NCI-H146 treated with DMSO at 0.1 percent for 48 hours (cell line): Measurements from ENCODE around the gene OR6A2.
A peak's percentile ranks its signal among the peaks of the same experiment; 100 is the strongest.
"Not testable (repeated sequence)": the region's sequence is repeated elsewhere in the genome, so short reads cannot be mapped to it uniquely, and the experiment has no call there.

ENCODE experiments used
- DNase-seq: peaks from one replicate; lab custom pipeline; 2025; ENCODE audit not compliant: unreplicated experiment; lab: John Stamatoyannopoulos, UW

Gene OR6A2

DNA sequence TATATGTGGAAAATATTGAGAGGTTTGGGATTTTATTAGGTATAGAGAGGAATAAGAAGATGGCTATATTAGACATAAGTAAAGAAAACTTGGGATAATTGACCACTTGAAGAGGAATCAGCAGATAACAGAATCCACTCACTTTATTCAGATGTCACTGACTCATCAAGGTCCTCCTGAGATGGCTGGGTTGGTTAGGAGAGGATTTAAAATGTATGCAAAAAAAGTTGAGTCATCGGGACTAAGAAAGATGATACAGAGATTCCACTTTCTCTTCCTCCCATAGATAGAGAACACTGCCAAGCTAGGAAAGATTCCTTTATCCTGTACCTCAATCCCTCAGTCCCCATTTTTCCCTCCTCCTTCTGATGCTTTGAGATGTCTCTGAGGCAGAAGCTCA lies at the start of gene OR6A2:
TSS of gene OR6A2 (minus strand) at position 288 of the 400 bp plus-strand sequence. CDS start 3,981 bp downstream, outside the sequence.
- DNase-seq, result no peak

DNA sequence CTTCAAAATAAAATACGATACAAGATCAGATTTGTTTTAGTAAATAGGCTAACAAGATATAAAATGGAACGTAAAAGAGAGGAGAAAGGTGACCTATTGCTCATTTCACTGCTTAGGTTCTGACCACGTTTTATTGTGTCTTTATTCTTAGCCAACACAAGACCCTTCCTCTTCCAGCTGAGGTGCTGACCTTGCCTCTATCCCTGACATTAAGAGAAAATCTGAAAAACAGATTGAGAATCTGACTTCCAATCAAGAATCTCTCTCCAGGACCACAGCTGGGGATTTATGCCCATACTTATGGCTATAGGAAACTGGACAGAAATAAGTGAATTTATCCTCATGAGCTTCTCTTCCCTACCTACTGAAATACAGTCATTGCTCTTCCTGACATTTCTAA lies 45.9 kb upstream of the OR6A2 start, which contains the start of gene OR10A5:
TSS of gene OR10A5 (plus strand) at position 301 of the 400 bp plus-strand sequence. CDS start at position 301, 0 bp downstream.
- no peak for DNase-seq

DNA sequence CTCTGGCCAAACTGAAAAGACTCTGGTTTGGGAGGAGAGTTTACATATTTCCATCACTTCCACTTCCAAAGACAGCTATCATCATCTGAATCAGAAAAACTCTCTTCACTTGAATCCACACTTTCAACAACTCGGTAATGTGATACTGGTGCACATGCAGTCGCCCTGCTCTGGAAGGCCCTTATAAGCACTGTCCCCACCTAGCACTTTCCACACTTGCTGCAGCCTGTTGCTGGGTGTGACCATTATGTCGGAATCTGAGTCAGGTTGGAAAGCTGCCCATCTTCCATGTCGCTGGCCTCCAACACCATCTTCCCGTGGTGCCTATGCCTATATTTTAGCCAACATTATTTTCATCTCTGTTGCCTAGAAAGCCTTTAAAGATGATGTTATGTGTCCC lies 44.9 kb upstream of the OR6A2 start:
- no peak for DNase-seq

DNA sequence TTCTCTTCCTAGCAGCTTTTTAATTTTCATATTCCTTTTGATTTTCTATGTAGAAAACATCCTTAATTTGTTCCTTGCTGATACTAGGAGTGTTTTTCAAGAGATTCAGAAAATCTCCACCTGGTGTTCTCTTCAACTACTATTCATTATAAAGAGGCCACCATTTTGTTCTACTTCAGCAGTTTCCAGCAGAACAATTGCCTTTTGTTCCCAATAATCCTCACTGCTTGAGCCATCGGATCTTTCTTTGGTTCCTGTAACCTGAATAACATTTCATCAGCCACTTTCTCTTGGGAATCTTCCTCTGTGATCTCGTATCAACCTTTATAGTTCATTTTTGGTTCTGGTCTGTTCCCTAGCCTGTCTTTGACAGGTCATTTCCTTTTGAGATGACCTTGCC lies 44.2 kb upstream of the OR6A2 start:
- DNase-seq, result no peak

DNA sequence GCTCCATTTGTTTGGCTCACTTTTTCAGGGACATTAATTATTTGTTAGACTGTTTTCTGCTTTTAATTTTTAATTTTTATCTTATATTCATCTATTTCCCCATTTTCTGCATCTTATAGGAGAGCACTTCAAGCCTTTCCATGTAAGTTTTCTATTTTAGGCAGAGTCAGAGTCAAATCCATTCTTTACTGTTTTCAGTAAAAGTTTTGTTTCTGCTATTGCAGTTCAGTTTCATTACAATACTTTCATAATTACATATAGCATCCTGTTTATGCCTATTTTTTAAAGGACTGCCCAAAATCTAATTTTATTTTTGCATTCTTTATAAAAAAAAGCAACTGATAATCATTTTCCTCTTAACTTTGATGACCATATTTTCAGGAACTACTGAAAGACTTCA lies 42.2 kb upstream of the OR6A2 start:
- no peak for DNase-seq

DNA sequence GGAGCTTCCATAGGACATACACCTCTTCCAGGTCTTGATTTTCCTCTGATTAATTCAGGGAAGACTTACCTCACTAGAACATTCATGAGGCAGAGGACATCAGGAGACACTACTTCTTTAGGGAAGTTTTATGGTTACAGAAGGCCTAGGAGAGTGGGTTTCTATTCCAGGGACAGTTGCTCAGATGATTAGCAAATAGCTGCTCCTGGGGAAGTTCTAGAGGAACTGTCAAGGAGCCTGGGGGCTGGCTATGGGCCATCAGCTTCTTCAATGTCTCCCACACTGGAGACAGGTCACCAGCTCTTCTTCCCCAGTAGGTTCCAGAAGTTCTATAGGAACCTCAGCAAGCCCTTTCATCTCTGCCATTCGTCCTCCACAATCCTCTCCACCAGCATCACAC lies 34.5 kb upstream of the OR6A2 start:
- no peak for DNase-seq

DNA sequence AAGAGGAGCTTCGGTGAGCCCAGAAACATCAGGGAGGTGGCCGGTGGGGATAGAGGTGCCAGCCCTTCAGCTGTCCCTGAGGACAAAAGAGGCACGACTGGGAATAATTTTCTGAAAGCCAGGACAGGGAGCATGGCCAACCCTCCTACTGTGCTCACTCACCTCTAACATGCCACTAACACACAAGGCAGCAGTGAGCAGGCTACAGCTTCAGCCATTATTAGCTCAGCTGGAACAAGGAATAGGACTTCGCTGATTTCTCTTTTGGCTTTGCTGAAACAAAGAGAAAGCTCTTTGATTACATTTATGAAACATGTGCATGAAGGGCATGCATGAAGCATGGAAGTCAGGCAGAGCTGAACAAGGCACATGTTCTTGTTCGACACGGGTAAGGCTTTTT lies 33.9 kb upstream of the OR6A2 start:
- peak; percentile 11 for DNase-seq

DNA sequence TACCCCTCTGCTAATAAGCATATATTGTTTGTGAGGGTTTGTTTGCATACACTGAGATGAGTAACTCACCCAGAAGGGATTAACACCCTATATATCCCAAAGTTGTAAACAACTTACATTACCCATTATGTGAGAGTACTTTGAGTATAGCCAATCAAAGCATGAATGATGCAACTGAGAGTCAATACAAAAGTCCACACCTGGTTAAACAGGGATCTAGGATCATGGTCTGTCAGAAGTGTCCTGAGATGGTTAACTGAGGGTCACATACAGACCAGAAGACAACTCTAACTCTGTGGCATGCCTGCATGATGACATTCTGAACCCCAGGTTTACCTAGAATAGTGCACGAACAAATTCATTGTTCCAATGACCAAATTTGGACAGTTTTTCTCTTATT lies 28.6 kb upstream of the OR6A2 start:
- DNase-seq, result no peak

DNA sequence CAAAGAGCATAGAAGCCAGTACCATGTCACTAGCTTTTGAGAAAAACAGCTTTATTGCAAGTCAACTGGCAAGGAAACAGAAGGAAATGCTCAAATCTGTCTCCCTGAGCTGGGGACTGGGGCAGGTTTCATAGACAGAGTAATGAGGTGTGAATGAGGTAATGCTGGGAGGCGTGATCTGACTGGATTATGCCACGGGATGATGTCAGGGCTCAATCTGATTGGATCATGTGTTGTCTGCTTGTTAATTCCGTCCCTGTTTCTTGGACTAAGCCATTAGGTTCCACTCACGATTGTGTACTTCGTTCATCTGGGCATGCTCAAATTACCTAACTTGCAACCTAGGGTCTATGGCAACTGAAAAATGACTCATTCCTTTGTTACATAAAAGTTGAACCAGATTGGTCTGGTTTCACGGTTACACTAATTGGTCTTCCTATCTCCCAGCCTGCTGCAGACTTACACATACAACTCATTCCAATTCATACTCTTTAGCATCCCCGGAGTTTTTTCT lies 25.8 kb upstream of the OR6A2 start:
- peak; percentile 26 for DNase-seq

DNA sequence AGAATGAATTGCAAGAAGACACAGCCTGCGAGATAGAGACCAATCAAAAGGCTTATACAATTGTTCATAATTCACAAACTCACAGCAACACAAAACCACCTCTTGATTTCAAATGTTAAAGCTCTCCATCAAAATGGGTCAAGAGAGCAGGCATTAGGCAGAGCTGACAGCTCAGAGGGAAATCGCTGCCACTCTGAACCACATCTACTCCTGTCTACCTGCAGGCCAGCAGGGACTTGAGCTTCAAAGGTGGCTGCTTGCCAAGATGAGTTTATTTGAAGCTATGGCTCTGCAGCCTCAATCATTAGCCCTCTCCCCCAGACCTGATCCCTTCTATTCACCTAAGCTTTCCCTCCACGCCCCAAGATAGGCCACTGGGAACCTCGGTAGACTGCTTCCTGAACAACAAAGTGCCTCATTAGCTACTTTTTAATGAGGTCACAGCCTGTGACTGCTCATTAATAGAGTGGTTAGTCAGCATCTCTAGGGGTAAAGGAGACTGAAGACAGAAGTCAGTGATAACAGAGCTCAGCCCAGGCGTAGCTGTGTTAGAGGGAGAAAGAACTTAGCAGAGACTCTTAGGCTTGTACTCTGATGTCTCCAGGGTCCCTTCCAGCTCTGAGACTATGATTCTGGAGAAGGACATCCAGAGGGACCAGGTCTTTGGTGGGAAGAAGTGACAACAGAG lies 24.8 kb upstream of the OR6A2 start:
- DNase-seq, result no peak

DNA sequence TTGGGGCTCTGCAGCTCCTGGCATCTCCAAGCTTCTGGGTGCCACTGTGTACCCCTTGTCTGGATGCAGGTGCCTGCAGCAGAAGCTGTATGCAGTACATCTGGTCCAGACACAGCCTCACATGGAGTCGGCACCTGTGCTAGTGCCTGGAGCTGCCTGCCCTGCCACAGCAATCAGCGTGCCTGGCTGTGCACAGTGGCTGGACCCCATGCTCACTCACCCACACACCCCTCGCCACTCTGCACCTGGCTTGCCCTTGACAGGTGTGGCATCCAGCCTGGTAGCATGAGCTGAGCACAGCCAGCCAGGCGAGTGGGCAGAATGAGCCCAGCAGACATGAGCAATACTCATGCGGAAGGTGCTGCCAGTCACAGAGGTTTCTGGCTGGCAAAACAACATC lies 19.5 kb upstream of the OR6A2 start:
- no peak for DNase-seq

DNA sequence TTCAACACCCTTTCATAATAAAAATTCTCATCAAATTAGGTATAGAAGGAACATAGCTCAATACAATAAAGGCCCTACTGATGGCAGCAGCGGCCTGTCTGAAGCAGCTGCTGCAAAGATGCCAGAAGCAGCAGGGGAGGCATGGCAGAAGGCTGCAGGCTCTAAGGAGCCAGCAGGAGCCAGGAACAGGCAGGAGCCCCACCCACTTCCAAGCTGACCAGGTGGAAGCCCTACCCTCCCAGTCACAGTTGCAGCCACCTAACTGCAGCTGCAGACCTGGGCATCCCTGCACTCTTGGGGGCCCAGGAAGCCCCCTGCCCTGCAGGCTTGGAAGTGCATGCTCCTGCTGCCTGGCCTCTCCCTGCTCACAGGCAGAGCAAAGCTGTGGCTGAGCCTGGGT lies 18.2 kb upstream of the OR6A2 start:
- peak; percentile 20 for DNase-seq

DNA sequence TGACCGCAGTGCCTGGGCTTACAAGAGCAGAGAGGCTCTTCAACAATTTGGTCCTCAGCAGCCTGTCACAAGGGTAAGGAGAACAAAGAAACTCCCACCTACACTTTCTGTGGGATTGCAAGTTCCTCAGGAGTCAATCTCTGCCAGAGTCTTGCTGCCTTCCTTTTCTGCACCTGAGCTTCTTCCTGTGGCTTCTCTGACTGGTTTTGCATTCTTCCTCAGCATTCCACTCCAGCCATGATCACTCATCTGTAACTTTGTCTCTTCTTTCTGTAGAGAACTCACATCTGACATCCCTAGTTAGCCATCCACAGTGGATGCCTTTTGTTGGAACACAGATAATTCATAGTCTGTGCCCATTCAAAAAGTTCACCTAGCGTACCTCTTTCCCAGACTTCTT lies 14.2 kb upstream of the OR6A2 start:
- no peak for DNase-seq

DNA sequence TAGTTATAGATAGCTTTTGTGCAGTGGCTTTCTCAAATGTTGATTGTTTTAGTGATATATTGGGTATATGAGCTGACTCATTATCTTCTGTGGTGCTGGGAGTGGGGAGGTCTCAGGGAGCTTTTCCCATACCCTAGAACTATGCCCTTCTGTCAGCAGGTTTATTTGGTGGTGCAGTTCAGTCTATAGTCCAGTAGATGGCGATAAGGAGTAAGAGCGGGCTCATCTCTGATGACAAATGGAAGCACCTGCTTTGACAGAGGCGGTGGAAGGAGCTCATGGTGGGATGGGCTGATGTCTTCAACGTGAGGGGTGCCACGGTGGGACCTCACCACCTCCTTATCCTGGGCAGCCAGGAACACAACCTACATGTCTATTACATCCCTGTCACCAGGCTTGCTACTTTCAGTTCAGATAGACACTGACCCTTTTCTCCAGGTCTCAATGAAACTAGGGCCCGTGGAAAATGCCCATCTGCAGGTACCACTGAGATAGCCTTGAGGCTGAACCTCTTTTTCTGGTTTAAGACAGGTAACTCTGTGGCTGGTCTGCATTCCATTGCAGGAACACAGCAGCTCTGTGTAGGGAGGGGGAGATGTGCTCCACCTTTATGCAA lies 13.0 kb upstream of the OR6A2 start:
- DNase-seq, result peak; percentile 50

DNA sequence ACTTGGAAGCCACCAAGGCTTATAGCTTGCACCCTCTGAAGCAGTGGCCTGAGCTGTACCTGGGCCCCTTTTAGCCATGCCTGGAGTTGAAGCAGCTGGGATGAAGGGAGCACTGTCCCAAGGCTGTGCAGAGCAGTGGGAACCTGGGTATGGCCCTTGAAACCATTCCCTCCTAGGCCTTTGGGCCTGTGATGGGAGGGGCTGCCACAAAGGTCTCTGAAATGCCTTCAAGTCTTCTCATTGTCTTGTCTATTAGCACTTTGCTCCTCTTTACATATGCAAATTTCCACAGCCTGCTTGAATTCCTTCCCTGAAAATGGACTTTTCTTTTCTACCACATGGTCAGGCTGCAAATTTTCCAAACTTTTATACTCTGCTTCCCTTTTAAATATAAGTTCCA lies 1.6 kb upstream of the OR6A2 start:
- not testable (repeated sequence) for DNase-seq

DNA sequence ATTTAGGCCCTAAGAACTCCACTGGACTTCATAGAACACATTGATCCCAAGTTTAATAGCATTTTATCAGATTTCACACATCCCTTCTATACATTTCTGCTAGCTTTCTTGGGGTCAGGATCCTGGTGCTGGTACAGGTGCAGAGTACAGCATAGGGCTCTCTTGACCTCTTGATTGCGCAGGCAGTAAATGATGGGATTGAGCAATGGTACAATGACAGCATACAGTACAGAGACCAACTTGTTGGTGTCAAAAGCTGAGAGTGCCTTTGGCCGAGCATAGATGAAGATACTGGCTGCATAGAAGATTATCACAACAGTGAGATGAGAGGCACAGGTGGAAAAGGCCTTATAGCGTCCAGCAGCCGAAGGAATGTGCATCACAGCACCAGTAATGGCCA lies 4.8 kb downstream of the OR6A2 start:
- DNase-seq, result no peak

DNA sequence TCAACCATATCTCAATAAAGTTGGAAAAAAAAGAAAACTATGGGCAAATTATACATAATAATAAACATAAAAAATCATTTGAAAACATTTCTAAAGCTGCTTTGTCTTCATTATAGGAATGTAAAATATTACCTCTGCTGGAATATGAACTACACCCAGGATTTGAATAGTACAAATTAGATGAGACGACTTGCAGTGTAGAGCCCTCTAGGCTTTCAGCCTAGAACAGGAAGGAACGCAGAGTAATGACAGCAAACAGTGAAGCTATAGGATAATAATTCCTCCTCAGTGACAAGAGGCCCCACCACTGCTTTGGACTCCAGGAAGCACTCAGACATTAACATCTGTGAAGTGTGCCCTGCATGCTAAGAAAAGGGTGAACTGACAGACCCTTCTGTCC lies 8.9 kb downstream of the OR6A2 start:
- DNase-seq, result no peak

DNA sequence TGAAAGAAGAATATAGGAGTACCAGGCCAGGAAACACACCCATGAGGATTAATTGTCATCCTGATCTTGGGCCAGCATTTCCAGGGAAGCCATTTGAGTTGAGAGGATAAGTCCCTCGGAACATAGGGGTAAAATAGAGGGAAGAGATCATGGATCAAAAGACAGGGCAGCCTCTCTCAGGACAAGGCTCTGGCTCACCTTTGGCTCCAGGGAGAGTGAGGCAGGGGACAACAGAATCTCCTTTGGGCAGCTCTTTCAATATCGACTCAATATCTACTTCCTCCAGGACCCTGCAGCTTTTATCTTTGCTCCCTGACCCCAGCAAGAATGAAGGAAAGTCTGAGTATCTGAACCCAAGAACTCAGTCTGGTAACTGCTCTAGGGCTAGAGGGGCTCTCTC lies 16.8 kb downstream of the OR6A2 start, which contains the start of gene OR2AG1:
TSS of gene OR2AG1 (plus strand) at position 301 of the 400 bp plus-strand sequence. CDS start 2,018 bp downstream, outside the sequence.
- DNase-seq, result no peak

DNA sequence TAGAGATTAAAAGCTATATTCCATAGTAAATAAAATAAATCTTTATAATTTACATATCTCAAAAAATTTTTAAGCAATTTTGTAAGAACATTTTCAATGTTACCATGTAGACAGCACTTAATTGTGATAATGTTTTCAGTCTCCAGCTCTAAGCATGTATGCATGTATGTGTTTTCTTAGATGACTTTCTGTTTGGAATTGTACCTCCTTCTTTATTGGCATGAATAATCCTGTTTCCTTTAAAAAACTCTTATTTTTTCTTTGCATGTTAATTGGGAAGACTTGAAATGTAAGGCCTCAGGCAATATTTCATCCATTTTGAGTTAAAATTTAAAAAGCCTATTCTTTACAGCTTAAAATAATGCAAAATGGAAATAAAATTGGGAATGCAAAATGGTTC lies 18.7 kb downstream of the OR6A2 start:
- no peak for DNase-seq

DNA sequence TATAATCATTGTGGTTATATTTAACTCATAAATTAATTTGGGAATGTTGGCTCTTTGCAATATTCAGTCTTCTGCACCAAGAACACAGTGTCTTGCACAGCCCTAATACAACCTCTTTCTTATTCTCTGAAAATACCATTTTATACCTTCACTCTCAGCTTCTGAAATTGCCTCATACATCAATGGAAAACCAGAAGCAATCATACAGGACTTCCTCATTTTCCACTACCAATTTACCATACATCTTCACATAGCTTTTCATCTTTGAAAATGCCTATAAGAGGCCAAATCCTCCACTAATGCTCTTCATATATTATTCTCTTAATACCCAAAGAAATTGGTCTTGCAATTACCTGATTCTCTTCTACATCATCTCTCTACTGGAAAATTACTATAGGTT lies 21.0 kb downstream of the OR6A2 start:
- DNase-seq, result no peak

DNA sequence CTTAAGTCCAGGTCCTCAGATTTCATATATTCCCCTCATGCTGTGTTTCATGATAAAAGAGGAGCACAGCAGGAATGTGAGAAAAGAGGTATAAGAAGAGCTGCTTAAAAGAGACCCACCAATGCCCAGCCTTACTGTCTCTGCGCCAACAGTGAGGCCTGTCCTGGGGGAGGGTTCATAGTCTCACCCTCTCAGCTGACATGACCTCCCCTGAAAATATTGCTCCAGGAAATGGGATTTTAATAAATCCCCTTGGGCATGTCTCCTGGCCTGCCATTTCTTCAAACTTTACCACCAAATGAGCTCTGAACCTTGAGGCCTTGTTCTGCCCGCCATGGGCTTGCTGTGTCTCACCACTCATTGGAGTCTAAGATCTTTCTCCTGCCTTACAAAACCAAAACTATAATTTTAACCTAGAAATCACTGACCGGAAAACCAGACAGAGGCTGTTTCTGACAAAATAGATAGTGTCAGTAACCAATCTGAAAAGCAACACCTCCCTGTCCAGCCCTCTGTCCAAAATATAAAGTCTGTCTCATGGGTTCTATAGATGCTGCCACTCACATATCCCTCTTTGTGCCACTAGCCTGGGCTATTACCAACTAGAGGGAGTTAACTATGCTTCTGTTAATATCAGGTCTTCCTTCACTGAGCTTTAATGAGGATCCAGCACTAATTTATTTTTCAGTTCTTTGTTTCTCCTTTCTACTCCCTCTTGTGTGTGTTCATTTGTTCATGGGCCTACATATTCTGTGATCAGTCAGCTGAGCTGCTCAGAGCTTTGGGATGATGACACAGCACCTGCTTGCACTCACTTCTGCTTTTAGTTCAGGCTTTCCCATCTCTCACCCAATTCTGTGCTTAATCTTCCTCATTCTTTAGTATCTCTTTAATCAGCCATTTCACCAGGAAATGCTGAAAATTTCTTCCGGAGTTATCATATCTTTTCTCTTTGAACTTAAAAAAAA lies 27.3 kb downstream of the OR6A2 start, which contains the start of gene OR2AG2:
TSS of gene OR2AG2 (minus strand) at position 51 of the 968 bp plus-strand sequence. CDS start 3,019 bp downstream, outside the sequence.
- no peak for DNase-seq
